RWPE2 (cell line): Measurements from ENCODE around the gene SLC2A9.

Experiments used
- ATAC-seq: fragments of 200-7000 bp; cut with Tn5 transposase; 3 replicates; pipeline ENCODE4 v1.9.1; 2021; ENCODE audit warnings: low read depth
- DNase-seq: peaks from one replicate; pipeline ENCODE4 v3.0.0-alpha.2; 2020; ENCODE audit warnings: low spot score
- H3K27ac ChIP-seq: fragments of 450-650 bp; 2 replicates; pipeline ENCODE4 v1.5.1; 2017; ENCODE audit warnings: mild to moderate bottlenecking; ENCODE audit not compliant: poor library complexity, severe bottlenecking
- H3K27me3 ChIP-seq: fragments of 250-450 bp; sonication (Bioruptor Pico); 2 replicates; pipeline ENCODE4 v1.5.1; 2021; ENCODE audit warnings: mild to moderate bottlenecking, moderate library complexity; ENCODE audit not compliant: insufficient read depth, poor library complexity, severe bottlenecking
- H3K36me3 ChIP-seq: fragments of 250-450 bp; sonication (Bioruptor Pico); 2 replicates; pipeline ENCODE4 v1.5.1; 2020; ENCODE audit warnings: low read depth, mild to moderate bottlenecking, moderate library complexity
- H3K4me1 ChIP-seq: fragments of 250-450 bp; sonication (Bioruptor Pico); 2 replicates; pipeline ENCODE4 v1.5.1; 2021; ENCODE audit warnings: mild to moderate bottlenecking, moderate library complexity; ENCODE audit not compliant: insufficient read depth, poor library complexity, severe bottlenecking
- H3K4me3 ChIP-seq: fragments of 250-450 bp; sonication (Bioruptor Pico); 2 replicates; pipeline ENCODE4 v1.5.1; 2021; ENCODE audit warnings: mild to moderate bottlenecking, moderate library complexity; ENCODE audit not compliant: severe bottlenecking
- H3K9me3 ChIP-seq: fragments of 250-450 bp; sonication (Bioruptor Pico); 2 replicates; pipeline ENCODE4 v1.5.1; 2021; ENCODE audit warnings: mild to moderate bottlenecking, moderate library complexity; ENCODE audit not compliant: severe bottlenecking
- CTCF ChIP-seq: fragments of 450-650 bp; IDR thresholded peaks from one replicate; pipeline ENCODE4 v1.5.1; 2017; ENCODE audit warnings: mild to moderate bottlenecking, moderate library complexity; ENCODE audit not compliant: poor library complexity, severe bottlenecking

SLC2A9 gene

GRCh38 chr4:9994246-9994847, 26.9 kb downstream of the SLC2A9 start:
- DNase-seq (no peak), ATAC-seq (no peak)
- Histone ChIP-seq H3K4me3 (no peak overlapping the region), H3K9me3 (no peaks in the 10 kb centered on the region), H3K4me1 (no peaks in the 10 kb centered on the region), H3K27ac (no peak overlapping the region), H3K27me3 (no peaks in the 10 kb centered on the region), H3K36me3 (peaks cover 78% of the 10 kb centered on the region)
- TF ChIP-seq CTCF, result no peak

- H3K27ac ChIP-seq, result no peak overlapping the region
- TF ChIP-seq CTCF, result no peak
- peaks cover 69% of the 10 kb centered on the region for H3K36me3 ChIP-seq
- no peaks in the 10 kb centered on the region for H3K4me1 ChIP-seq
- H3K9me3 ChIP-seq, result no peaks in the 10 kb centered on the region
- ATAC-seq, result no peak
- no peak overlapping the region for H3K4me3 ChIP-seq
- no peaks in the 10 kb centered on the region for H3K27me3 ChIP-seq
- no peak for DNase-seq
These were observed 31.2 kb downstream of the SLC2A9 start for GRCh38 chr4:9989918-9990635.

GRCh38 chr4:9988933-9989332, 32.4 kb downstream of the SLC2A9 start:
- H3K9me3 ChIP-seq, result no peaks in the 10 kb centered on the region
- H3K4me3 ChIP-seq, result no peak overlapping the region
- peaks cover 70% of the 10 kb centered on the region for H3K36me3 ChIP-seq
- ATAC-seq (no peak), DNase-seq (no peak)
- TF ChIP-seq CTCF, result no peak
- no peak overlapping the region for H3K27ac ChIP-seq
- no peaks in the 10 kb centered on the region for H3K27me3 ChIP-seq
- no peaks in the 10 kb centered on the region for H3K4me1 ChIP-seq

GRCh38 chr4:9988363-9988749, 32.9 kb downstream of the SLC2A9 start:
- Histone ChIP-seq H3K36me3 (peaks cover 70% of the 10 kb centered on the region), H3K27me3 (no peaks in the 10 kb centered on the region), H3K4me1 (no peaks in the 10 kb centered on the region), H3K4me3 (no peak overlapping the region), H3K27ac (no peak overlapping the region), H3K9me3 (no peaks in the 10 kb centered on the region)
- DNase-seq (no peak), ATAC-seq (no peak)
- no peak for TF ChIP-seq CTCF

DNA sequence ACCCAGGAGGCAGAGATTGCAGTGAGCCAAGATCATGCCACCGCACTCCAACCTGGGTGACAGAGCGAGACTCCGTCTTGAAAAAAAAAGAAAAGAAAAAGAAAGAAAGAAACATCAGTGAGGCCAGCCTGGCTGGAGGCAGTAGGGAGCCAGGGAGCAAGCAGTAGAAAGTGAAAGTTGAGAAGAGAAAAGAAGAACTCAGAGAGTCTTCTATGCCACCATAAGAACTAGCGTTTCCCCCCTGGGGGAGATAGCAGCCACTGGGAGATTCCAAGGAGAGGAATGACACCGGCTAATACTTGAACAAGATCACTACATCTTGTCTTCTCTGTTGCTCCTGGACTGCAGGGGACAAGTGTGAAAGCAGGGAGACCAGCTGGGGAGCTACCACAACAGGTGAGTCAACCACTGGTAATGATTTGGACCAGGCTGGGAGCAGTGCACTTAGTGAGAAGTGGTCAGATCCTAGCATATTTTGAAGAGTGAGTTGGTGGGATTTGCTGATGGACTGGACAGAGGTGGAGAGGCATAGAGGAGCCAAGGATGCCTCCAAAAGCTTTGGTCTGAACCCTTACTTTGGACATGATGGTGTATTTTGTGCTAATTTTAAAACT, 33.4 kb downstream of the SLC2A9 start:
- TF ChIP-seq CTCF, result no peak
- H3K4me3 ChIP-seq, result no peak overlapping the region
- no peak for ATAC-seq
- H3K36me3 ChIP-seq, result peaks cover 70% of the 10 kb centered on the region
- no peak overlapping the region for H3K27ac ChIP-seq
- DNase-seq, result no peak
- H3K4me1 ChIP-seq, result no peaks in the 10 kb centered on the region
- no peaks in the 10 kb centered on the region for H3K27me3 ChIP-seq
- no peaks in the 10 kb centered on the region for H3K9me3 ChIP-seq
